IMR-90 (cell line): ENCODE data around the gene EPS15.

ENCODE experiments used
- CEBPB ChIP-seq: IDR thresholded peaks from 2 replicates; pipeline ENCODE4 v1.6.1; 2012; ENCODE audit warnings: low read depth, low read length, improper control_type of control experiment
- FOS ChIP-seq: fragments of 150-350 bp; IDR thresholded peaks from 2 replicates; pipeline ENCODE4 v1.6.1; 2016; ENCODE audit warnings: low read depth, low read length
- MAFK ChIP-seq: IDR thresholded peaks from 2 replicates; pipeline ENCODE4 v1.6.1; 2012; ENCODE audit warnings: low read depth, low read length, improper control_type of control experiment
- POLR2A ChIP-seq: IDR thresholded peaks from 2 replicates; pipeline ENCODE4 v1.6.1; 2012; ENCODE audit warnings: mild to moderate bottlenecking, low read depth, low read length
- RCOR1 ChIP-seq: IDR thresholded peaks from 2 replicates; pipeline ENCODE4 v1.6.1; 2012; ENCODE audit warnings: mild to moderate bottlenecking, low read length, improper control_type of control experiment; ENCODE audit not compliant: insufficient replicate concordance
- RFX5 ChIP-seq: IDR thresholded peaks from 2 replicates; pipeline ENCODE4 v1.8.0; 2012; ENCODE audit warnings: low read depth, mild to moderate bottlenecking, low read length, moderate library complexity
- TF ChIP-seq, protein P1 (sequence below): conservative IDR thresholded peaks from 2 replicates; pipeline ENCODE4 v1.5.1; 2012; ENCODE audit warnings: mild to moderate bottlenecking, low read depth, low read length, improper control_type of control experiment

DNA sequence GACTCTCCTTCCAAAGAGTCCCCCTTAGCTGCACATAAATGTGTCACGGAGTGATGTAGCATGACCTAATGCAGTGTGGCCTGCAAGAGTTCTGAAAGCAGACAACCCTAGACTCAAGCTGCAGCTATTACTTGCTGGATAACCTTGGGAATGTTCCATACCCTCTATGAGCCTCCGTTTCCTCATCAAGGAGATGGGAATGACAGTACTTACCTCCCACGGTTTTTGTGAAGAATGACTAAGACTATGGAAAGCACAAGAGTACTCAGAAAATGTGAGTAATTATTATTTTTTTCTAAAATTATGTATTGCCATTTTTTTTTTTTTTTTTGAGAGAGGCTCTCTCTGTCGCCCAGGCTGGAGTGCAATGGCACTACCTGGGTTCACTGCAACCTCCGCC, 191.7 kb downstream of the EPS15 start:
- TF ChIP-seq FOS: no peak
- TF ChIP-seq RCOR1: no peak
- TF ChIP-seq POLR2A: no peak
- TF ChIP-seq, protein P1, sequence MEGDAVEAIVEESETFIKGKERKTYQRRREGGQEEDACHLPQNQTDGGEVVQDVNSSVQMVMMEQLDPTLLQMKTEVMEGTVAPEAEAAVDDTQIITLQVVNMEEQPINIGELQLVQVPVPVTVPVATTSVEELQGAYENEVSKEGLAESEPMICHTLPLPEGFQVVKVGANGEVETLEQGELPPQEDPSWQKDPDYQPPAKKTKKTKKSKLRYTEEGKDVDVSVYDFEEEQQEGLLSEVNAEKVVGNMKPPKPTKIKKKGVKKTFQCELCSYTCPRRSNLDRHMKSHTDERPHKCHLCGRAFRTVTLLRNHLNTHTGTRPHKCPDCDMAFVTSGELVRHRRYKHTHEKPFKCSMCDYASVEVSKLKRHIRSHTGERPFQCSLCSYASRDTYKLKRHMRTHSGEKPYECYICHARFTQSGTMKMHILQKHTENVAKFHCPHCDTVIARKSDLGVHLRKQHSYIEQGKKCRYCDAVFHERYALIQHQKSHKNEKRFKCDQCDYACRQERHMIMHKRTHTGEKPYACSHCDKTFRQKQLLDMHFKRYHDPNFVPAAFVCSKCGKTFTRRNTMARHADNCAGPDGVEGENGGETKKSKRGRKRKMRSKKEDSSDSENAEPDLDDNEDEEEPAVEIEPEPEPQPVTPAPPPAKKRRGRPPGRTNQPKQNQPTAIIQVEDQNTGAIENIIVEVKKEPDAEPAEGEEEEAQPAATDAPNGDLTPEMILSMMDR: no peak
- TF ChIP-seq CEBPB: no peak
- TF ChIP-seq RFX5: no peak
- no peak for TF ChIP-seq MAFK
